GM12878 (cell line): ENCODE results near the gene IQGAP3. TPM values are rescaled to one million over a fixed set of nuclear protein-coding genes. Genes with fewer than 3 reads are reported as not detected.

Experiments used
- EP300 ChIP-seq, 2 experiments: fragments of 150-350 bp in 1 of 2; IDR thresholded peaks; 2 replicates each; pipeline ENCODE4 v1.6.1; 2011 to 2012; ENCODE audit warnings: low read depth in 2 of 2, low read length in 2 of 2, borderline replicate concordance in 1 of 2, improper control_type of control experiment in 1 of 2, inconsistent platforms in 1 of 2; ENCODE audit not compliant: control insufficient read depth in 1 of 2
- KLF5 ChIP-seq: fragments of 450-650 bp; IDR thresholded peaks from 2 replicates; pipeline ENCODE4 v1.6.1; 2014; ENCODE audit warnings: mild to moderate bottlenecking; ENCODE audit not compliant: partially characterized antibody
- MYC ChIP-seq: IDR thresholded peaks from 2 replicates; pipeline ENCODE4 v1.6.1; 2011; ENCODE audit warnings: mild to moderate bottlenecking, low read length, moderate library complexity, inconsistent platforms; ENCODE audit not compliant: insufficient read depth, insufficient replicate concordance, insufficient read length, severe bottlenecking
- NFXL1 ChIP-seq: fragments of 450-650 bp; IDR thresholded peaks from 2 replicates; pipeline ENCODE4 v1.6.1; 2017; ENCODE audit warnings: antibody characterized with exemption, mild to moderate bottlenecking, borderline replicate concordance
- PAX5 ChIP-seq: IDR thresholded peaks from 2 replicates; pipeline ENCODE4 v1.6.1; 2011; ENCODE audit warnings: low read depth, low read length, borderline replicate concordance
- POLR2A ChIP-seq: IDR thresholded peaks from 2 replicates; pipeline ENCODE4 v1.6.1; 2011; ENCODE audit warnings: low read depth, mild to moderate bottlenecking, low read length
- ZBED1 ChIP-seq: IDR thresholded peaks from 2 replicates; pipeline ENCODE4 v1.6.1; 2016; ENCODE audit warnings: borderline replicate concordance
- polyA plus RNA-seq, 11 experiments: library from polyadenylated mRNA; depleted of rRNA in 4 of 11; unstranded in 6 of 11; stranded (reverse) in 5 of 11; fragments of >200 nt; fragmentation: Nextera tagmentation in 4 of 11; fragmentation: Illumina TruSeq in 1 of 11; extraction: Ambion mirVana in 4 of 11; extraction: Trizol in 1 of 11; gene quantifications; 1 replicate in 1 of 11; 2 replicates in 10 of 11; pipeline versions ENCODE4 v1.2.1 to v1.2.3, GENCODE V29; 2011 to 2016; ENCODE audit warnings: inconsistent platforms in 2 of 11, missing spikeins in 2 of 11, low read depth in 1 of 11
- total RNA-seq, 4 experiments: library from RNA; depleted of rRNA in 3 of 4; stranded (reverse); fragments of >200 nt in 3 of 4; fragmentation: Illumina TruSeq in 1 of 4; extraction: Trizol in 1 of 4; gene quantifications; 2 replicates each; pipeline versions ENCODE4 v1.2.1 to v1.2.3, GENCODE V29; 2013 to 2021
- TF ChIP-seq, protein P1 (sequence below): fragments of 450-650 bp; IDR thresholded peaks from 2 replicates; pipeline ENCODE4 v1.6.1; 2016; ENCODE audit warnings: mild to moderate bottlenecking
- TF ChIP-seq, protein P2 (sequence below): fragments of 450-650 bp; IDR thresholded peaks from 2 replicates; pipeline ENCODE4 v1.6.1; 2016; ENCODE audit warnings: mild to moderate bottlenecking, moderate library complexity, borderline replicate concordance
- TF ChIP-seq, protein P3 (sequence below): fragments of 450-650 bp; conservative IDR thresholded peaks from 2 replicates; pipeline ENCODE4 v1.6.1; 2017; ENCODE audit warnings: mild to moderate bottlenecking, moderate library complexity
- TF ChIP-seq, protein P4 (sequence below): fragments of 450-650 bp; IDR thresholded peaks from 2 replicates; pipeline ENCODE4 v1.6.1; 2016; ENCODE audit warnings: mild to moderate bottlenecking
- TF ChIP-seq, protein P5 (sequence below): fragments of 450-650 bp; formaldehyde crosslinking; IDR thresholded peaks from 2 replicates; pipeline ENCODE4 v1.4.0; 2022; ENCODE audit warnings: mild to moderate bottlenecking, moderate library complexity

The IQGAP3 gene
- total and polyA plus RNA-seq, 10 of the 15 experiments (the other 5 are each of a cell fraction or from before 2014, with no cell fraction given): 1.1 to 10.7 (median 7.9) TPM

DNA sequence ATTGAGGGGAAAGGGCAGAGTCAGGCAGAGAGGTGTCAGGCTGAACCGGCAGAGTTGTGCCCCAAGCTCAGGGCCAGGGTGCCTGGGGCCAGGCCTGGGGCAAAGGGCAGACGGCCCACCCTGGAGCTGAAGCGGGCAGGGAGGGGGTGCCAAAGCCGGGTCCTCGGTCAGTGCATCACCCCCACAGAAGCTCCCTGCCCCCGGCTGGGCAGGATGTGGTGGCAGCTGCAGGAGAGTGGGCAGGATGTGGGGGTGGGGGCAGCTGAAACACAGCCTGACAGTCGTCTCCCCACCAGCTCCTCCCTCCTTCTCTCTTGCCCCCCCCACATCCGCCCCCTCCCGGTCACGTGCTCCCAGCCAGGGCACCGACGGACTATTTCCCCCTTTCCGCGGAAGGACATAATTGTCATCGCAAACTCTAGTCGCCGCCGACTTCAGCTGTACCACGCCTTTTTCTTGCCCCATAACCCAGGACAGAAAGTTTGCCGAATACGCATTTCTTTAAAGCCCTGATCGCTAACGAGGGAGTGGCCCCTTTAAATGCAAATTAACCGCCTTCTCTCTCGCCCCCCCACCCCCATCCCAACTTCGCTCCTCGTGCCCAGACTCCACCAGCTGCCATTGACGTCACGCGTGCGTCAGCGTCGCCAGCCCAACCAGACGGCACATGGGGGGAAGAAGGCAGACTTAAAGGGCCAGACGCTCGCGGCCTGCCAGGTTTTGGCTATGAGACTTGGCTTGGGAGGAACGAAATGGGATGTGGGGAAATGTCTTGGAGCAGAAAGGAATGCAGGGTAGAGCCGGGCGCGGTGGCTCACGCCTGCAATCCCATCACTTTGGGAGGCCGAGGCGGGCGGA is 67.3 kb downstream of the IQGAP3 start (continued):
- TF ChIP-seq, protein P1, sequence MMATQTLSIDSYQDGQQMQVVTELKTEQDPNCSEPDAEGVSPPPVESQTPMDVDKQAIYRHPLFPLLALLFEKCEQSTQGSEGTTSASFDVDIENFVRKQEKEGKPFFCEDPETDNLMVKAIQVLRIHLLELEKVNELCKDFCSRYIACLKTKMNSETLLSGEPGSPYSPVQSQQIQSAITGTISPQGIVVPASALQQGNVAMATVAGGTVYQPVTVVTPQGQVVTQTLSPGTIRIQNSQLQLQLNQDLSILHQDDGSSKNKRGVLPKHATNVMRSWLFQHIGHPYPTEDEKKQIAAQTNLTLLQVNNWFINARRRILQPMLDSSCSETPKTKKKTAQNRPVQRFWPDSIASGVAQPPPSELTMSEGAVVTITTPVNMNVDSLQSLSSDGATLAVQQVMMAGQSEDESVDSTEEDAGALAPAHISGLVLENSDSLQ: peak; percentile 81
- peak; percentile 75; the same call in 1 of the 2 replicates for TF ChIP-seq ZBED1
- peak; percentile 55 for TF ChIP-seq POLR2A
- TF ChIP-seq MYC: peak; percentile 52
- TF ChIP-seq, protein P2, sequence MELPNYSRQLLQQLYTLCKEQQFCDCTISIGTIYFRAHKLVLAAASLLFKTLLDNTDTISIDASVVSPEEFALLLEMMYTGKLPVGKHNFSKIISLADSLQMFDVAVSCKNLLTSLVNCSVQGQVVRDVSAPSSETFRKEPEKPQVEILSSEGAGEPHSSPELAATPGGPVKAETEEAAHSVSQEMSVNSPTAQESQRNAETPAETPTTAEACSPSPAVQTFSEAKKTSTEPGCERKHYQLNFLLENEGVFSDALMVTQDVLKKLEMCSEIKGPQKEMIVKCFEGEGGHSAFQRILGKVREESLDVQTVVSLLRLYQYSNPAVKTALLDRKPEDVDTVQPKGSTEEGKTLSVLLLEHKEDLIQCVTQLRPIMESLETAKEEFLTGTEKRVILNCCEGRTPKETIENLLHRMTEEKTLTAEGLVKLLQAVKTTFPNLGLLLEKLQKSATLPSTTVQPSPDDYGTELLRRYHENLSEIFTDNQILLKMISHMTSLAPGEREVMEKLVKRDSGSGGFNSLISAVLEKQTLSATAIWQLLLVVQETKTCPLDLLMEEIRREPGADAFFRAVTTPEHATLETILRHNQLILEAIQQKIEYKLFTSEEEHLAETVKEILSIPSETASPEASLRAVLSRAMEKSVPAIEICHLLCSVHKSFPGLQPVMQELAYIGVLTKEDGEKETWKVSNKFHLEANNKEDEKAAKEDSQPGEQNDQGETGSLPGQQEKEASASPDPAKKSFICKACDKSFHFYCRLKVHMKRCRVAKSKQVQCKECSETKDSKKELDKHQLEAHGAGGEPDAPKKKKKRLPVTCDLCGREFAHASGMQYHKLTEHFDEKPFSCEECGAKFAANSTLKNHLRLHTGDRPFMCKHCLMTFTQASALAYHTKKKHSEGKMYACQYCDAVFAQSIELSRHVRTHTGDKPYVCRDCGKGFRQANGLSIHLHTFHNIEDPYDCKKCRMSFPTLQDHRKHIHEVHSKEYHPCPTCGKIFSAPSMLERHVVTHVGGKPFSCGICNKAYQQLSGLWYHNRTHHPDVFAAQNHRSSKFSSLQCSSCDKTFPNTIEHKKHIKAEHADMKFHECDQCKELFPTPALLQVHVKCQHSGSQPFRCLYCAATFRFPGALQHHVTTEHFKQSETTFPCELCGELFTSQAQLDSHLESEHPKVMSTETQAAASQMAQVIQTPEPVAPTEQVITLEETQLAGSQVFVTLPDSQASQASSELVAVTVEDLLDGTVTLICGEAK: peak; percentile 21; the same call in 1 of the 2 replicates
- TF ChIP-seq, protein P3, sequence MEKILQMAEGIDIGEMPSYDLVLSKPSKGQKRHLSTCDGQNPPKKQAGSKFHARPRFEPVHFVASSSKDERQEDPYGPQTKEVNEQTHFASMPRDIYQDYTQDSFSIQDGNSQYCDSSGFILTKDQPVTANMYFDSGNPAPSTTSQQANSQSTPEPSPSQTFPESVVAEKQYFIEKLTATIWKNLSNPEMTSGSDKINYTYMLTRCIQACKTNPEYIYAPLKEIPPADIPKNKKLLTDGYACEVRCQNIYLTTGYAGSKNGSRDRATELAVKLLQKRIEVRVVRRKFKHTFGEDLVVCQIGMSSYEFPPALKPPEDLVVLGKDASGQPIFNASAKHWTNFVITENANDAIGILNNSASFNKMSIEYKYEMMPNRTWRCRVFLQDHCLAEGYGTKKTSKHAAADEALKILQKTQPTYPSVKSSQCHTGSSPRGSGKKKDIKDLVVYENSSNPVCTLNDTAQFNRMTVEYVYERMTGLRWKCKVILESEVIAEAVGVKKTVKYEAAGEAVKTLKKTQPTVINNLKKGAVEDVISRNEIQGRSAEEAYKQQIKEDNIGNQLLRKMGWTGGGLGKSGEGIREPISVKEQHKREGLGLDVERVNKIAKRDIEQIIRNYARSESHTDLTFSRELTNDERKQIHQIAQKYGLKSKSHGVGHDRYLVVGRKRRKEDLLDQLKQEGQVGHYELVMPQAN: 0 out of 2 replicates have a peak, but pooled peaks have one; percentile 24
- TF ChIP-seq, protein P4, sequence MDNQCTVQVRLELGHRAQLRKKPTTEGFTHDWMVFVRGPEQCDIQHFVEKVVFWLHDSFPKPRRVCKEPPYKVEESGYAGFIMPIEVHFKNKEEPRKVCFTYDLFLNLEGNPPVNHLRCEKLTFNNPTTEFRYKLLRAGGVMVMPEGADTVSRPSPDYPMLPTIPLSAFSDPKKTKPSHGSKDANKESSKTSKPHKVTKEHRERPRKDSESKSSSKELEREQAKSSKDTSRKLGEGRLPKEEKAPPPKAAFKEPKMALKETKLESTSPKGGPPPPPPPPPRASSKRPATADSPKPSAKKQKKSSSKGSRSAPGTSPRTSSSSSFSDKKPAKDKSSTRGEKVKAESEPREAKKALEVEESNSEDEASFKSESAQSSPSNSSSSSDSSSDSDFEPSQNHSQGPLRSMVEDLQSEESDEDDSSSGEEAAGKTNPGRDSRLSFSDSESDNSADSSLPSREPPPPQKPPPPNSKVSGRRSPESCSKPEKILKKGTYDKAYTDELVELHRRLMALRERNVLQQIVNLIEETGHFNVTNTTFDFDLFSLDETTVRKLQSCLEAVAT: peak; percentile 93
- TF ChIP-seq NFXL1: no peak
- TF ChIP-seq, protein P5, sequence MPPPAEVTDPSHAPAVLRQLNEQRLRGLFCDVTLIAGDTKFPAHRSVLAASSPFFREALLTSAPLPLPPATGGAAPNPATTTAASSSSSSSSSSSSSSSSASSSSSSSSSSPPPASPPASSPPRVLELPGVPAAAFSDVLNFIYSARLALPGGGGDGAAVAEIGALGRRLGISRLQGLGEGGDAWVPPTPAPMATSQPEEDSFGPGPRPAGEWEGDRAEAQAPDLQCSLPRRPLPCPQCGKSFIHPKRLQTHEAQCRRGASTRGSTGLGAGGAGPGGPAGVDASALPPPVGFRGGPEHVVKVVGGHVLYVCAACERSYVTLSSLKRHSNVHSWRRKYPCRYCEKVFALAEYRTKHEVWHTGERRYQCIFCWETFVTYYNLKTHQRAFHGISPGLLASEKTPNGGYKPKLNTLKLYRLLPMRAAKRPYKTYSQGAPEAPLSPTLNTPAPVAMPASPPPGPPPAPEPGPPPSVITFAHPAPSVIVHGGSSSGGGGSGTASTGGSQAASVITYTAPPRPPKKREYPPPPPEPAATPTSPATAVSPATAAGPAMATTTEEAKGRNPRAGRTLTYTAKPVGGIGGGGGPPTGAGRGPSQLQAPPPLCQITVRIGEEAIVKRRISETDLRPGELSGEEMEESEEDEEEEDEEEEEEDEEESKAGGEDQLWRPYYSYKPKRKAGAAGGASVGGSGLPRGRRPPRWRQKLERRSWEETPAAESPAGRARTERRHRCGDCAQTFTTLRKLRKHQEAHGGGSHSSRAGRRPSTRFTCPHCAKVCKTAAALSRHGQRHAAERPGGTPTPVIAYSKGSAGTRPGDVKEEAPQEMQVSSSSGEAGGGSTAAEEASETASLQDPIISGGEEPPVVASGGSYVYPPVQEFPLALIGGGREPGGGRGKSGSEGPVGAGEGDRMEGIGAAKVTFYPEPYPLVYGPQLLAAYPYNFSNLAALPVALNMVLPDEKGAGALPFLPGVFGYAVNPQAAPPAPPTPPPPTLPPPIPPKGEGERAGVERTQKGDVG (CRISPR knock-in tag): no peak
- peak; percentile 92 to 96 for TF ChIP-seq EP300 (IDR thresholded peaks at IDR 0.05; ENCODE audit: borderline replicate concordance in 1 of 2, control insufficient read depth in 1 of 2, low read depth in 2 of 2, low read length in 2 of 2)
- peak; percentile 82 for TF ChIP-seq PAX5
- TF ChIP-seq KLF5: peak; percentile 78
